MG63 (cell line): Measurements from ENCODE around the gene BRI3BP. TPM values are rescaled to one million over a fixed set of nuclear protein-coding genes. Genes with fewer than 3 reads are reported as not detected.
"Not testable (repeated sequence)": the region's sequence is repeated elsewhere in the genome, so short reads cannot be mapped to it uniquely, and the experiment has no call there.

Source experiments
- DNase-seq: peaks from one replicate; pipeline ENCODE4 v3.0.0-alpha.2; 2020
- H3K27me3 ChIP-seq: fragments of 250-450 bp; sonication (Bioruptor Pico); 2 replicates; pipeline ENCODE4 v1.5.1; 2020; ENCODE audit warnings: mild to moderate bottlenecking, moderate library complexity
- H3K36me3 ChIP-seq: fragments of 250-450 bp; sonication (Bioruptor Pico); 2 replicates; pipeline ENCODE4 v1.5.1; 2020; ENCODE audit warnings: mild to moderate bottlenecking, moderate library complexity
- H3K4me3 ChIP-seq: fragments of 250-450 bp; sonication (Bioruptor Pico); 2 replicates; pipeline ENCODE4 v1.5.1; 2020; ENCODE audit warnings: mild to moderate bottlenecking, moderate library complexity
- H3K9me3 ChIP-seq: fragments of 250-450 bp; sonication (Bioruptor Pico); 2 replicates; pipeline ENCODE4 v1.5.1; 2020; ENCODE audit warnings: mild to moderate bottlenecking, moderate library complexity
- total RNA-seq: library from RNA; depleted of rRNA; stranded (reverse); fragments of >200 nt; shearing (Covaris generic); gene quantifications from 2 replicates; pipeline ENCODE4 v1.2.3, GENCODE V29; 2014; ENCODE audit warnings: low replicate concordance; rRNA removed

Gene BRI3BP
- total RNA-seq, 1 experiment from 2014 or later: 13.8 TPM

- Histone ChIP-seq H3K27me3 (no peaks in the 10 kb centered on the region), H3K4me3 (no peak overlapping the region), H3K9me3 (no peaks in the 10 kb centered on the region), H3K36me3 (no peaks in the 10 kb centered on the region)
- DNase-seq: no peak
Observed at GRCh38 chr12:125070112-125070511, 76.7 kb downstream of the BRI3BP start.

GRCh38 chr12:125070661-125071390 is 77.4 kb downstream of the BRI3BP start:
- Histone ChIP-seq H3K36me3 (no peaks in the 10 kb centered on the region), H3K27me3 (no peaks in the 10 kb centered on the region), H3K4me3 (no peak overlapping the region), H3K9me3 (no peaks in the 10 kb centered on the region)
- DNase-seq: no peak

GRCh38 chr12:125071456-125071855 is 78.0 kb downstream of the BRI3BP start:
- DNase-seq: no peak
- Histone ChIP-seq H3K9me3 (no peaks in the 10 kb centered on the region), H3K4me3 (no peak overlapping the region), H3K36me3 (peaks cover under 1% of the 10 kb centered on the region; the same call in 1 of the 2 replicates), H3K27me3 (no peaks in the 10 kb centered on the region)

GRCh38 chr12:125072496-125072895 is 79.1 kb downstream of the BRI3BP start:
- no peak for DNase-seq
- Histone ChIP-seq H3K27me3 (no peaks in the 10 kb centered on the region), H3K36me3 (peaks cover 3% of the 10 kb centered on the region; the same call in 1 of the 2 replicates), H3K4me3 (no peak overlapping the region), H3K9me3 (no peaks in the 10 kb centered on the region)

- H3K36me3 ChIP-seq, H3K9me3 ChIP-seq, H3K27me3 ChIP-seq, H3K4me3 ChIP-seq, DNase-seq: not testable (repeated sequence)
Observed at GRCh38 chr12:125074294-125074693, 80.8 kb downstream of the BRI3BP start.

GRCh38 chr12:125076103-125076502 is 82.7 kb downstream of the BRI3BP start:
- H3K36me3 ChIP-seq: peaks cover 3% of the 10 kb centered on the region; the same call in 1 of the 2 replicates
- H3K9me3 ChIP-seq: no peaks in the 10 kb centered on the region
- no peak overlapping the region for H3K4me3 ChIP-seq
- H3K27me3 ChIP-seq: no peaks in the 10 kb centered on the region
- DNase-seq: no peak

- Histone ChIP-seq H3K4me3 (no peak overlapping the region), H3K9me3 (no peaks in the 10 kb centered on the region), H3K27me3 (no peaks in the 10 kb centered on the region), H3K36me3 (peaks cover 3% of the 10 kb centered on the region; the same call in 1 of the 2 replicates)
- DNase-seq: no peak
Observed at GRCh38 chr12:125079084-125079483, 85.6 kb downstream of the BRI3BP start.

- no peak for DNase-seq
- H3K27me3 ChIP-seq: no peaks in the 10 kb centered on the region
- no peak overlapping the region for H3K4me3 ChIP-seq
- peaks cover 3% of the 10 kb centered on the region; the same call in 1 of the 2 replicates for H3K36me3 ChIP-seq
- H3K9me3 ChIP-seq: no peaks in the 10 kb centered on the region
Observed at GRCh38 chr12:125079648-125080645, 86.5 kb downstream of the BRI3BP start.

Other genes with a start within 250 kb of the BRI3BP start
- 35.4 and 66.8 TPM in 2 replicates for gene SCARB1, start 129.8 kb upstream of the BRI3BP start, total RNA-seq
- 1,042 and 1,166 TPM in 2 replicates for gene UBC, start 79.0 kb upstream of the BRI3BP start, total RNA-seq
- gene DHX37, start 4.5 kb upstream of the BRI3BP start, total RNA-seq: 29.3 and 41.6 TPM in 2 replicates
- gene AACS, start 71.8 kb downstream of the BRI3BP start, total RNA-seq: 6.8 and 16.0 TPM in 2 replicates
- gene TMEM132B, start 192.7 kb downstream of the BRI3BP start, total RNA-seq: 0.07 and 0.53 TPM in 2 replicates